ENCODE measurements around the gene CAMK2A. TPM values are rescaled to one million over a fixed set of nuclear protein-coding genes. Genes with fewer than 3 reads are reported as not detected.
A peak's percentile ranks its signal among the peaks of the same experiment; 100 is the strongest.

The CAMK2A gene
- total RNA-seq, 1 experiment from 2014 or later, result 0.13 TPM

DNA sequence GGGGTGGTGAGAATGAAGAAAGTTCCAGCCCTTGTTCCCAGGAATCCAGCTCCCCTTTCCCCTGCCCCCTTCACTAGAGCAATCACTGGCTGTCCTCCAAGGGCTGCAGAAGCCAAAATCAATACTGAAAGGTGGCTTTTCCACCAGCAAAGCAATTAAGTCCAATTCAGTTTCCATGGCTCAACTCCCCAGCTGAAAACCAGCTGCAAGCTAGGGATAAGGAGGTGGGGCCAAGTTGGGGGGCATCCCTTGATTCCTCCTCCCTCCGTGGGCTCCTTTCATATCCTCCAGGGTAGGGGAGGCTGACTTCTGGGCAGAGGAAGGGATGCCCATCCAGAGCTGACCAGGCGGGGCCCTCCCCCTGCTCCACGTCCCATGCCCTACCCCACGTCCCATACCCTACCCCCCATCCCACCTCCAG, 22.7 kb downstream of the CAMK2A start:
- H2AFZ ChIP-seq, result no peak overlapping the region
- no peak overlapping the region for H3K4me3 ChIP-seq
- ChIA-PET CTCF (interaction anchor here (0.7 kb wide), 1 partner anchor 81 kb away, joined by 4 read pairs; no protein-coding TSS in a partner anchor), POLR2A (ENCODE audit: unreplicated experiment) (no interaction called here)
- H3K27ac ChIP-seq, result no peak overlapping the region
- H3K4me2 ChIP-seq, result no peak overlapping the region
- no peaks in the 10 kb centered on the region for H3K79me2 ChIP-seq (ENCODE audit: low read depth)
- H3K9me3 ChIP-seq (ENCODE audit: insufficient read depth, low read depth), result no peaks in the 10 kb centered on the region
- no TSS peak for BruUV-seq (replicated peaks)
- no peaks in the 10 kb centered on the region for H4K20me1 ChIP-seq (ENCODE audit: insufficient read depth)
- peaks cover 16% of the 10 kb centered on the region; the same call in 1 of the 2 replicates for H3F3A ChIP-seq (ENCODE audit: insufficient read depth, low read depth)
- no peak for DNase-seq
- no peaks in the 10 kb centered on the region for H3K9me2 ChIP-seq (ENCODE audit: insufficient read depth)
- no peaks in the 10 kb centered on the region for H3K36me3 ChIP-seq (ENCODE audit: low read depth)
- TF ChIP-seq, protein P1, sequence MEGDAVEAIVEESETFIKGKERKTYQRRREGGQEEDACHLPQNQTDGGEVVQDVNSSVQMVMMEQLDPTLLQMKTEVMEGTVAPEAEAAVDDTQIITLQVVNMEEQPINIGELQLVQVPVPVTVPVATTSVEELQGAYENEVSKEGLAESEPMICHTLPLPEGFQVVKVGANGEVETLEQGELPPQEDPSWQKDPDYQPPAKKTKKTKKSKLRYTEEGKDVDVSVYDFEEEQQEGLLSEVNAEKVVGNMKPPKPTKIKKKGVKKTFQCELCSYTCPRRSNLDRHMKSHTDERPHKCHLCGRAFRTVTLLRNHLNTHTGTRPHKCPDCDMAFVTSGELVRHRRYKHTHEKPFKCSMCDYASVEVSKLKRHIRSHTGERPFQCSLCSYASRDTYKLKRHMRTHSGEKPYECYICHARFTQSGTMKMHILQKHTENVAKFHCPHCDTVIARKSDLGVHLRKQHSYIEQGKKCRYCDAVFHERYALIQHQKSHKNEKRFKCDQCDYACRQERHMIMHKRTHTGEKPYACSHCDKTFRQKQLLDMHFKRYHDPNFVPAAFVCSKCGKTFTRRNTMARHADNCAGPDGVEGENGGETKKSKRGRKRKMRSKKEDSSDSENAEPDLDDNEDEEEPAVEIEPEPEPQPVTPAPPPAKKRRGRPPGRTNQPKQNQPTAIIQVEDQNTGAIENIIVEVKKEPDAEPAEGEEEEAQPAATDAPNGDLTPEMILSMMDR (conservative IDR thresholded peaks at IDR 0.05), result no peak
- TF ChIP-seq EZH2 (IDR thresholded peaks at IDR 0.05; ENCODE audit: low read depth), result no peak
- peaks cover 27% of the 10 kb centered on the region for H3K4me1 ChIP-seq (replicated peaks; ENCODE audit: insufficient read depth)
- no peaks in the 10 kb centered on the region for H3K27me3 ChIP-seq (ENCODE audit: insufficient read depth, low read depth)
- intact Hi-C loops (cut with micrococcal nuclease; ENCODE audit: unreplicated experiment), result no loop called here

- H3K36me3 ChIP-seq (ENCODE audit: low read depth), result no peaks in the 10 kb centered on the region
- no peak overlapping the region for H3K27ac ChIP-seq
- H4K20me1 ChIP-seq (ENCODE audit: insufficient read depth), result no peaks in the 10 kb centered on the region
- POLR2A ChIA-PET (ENCODE audit: unreplicated experiment), result no interaction called here
- peaks cover 16% of the 10 kb centered on the region; the same call in 1 of the 2 replicates for H3F3A ChIP-seq (ENCODE audit: insufficient read depth, low read depth)
- no peak for DNase-seq
- H3K27me3 ChIP-seq (ENCODE audit: insufficient read depth, low read depth), result no peaks in the 10 kb centered on the region
- peaks cover 37% of the 10 kb centered on the region for H3K4me1 ChIP-seq (replicated peaks; ENCODE audit: insufficient read depth)
- no peaks in the 10 kb centered on the region for H3K9me2 ChIP-seq (ENCODE audit: insufficient read depth)
- H3K79me2 ChIP-seq (ENCODE audit: low read depth), result no peaks in the 10 kb centered on the region
- no peak overlapping the region for H3K4me3 ChIP-seq
- H3K9me3 ChIP-seq (ENCODE audit: insufficient read depth, low read depth), result no peaks in the 10 kb centered on the region
- no peak for TF ChIP-seq EZH2 (IDR thresholded peaks at IDR 0.05; ENCODE audit: low read depth)
- TF ChIP-seq, protein P1 (conservative IDR thresholded peaks at IDR 0.05), result no peak
- no TSS peak for BruUV-seq (replicated peaks)
- H3K4me2 ChIP-seq, result no peak overlapping the region
- H2AFZ ChIP-seq, result no peak overlapping the region
- CTCF ChIA-PET, result interaction anchor here (0.6 to 0.7 kb wide), 2 partner anchors 46 to 82 kb away, joined by 4 to 5 read pairs; no protein-coding TSS in a partner anchor
- intact Hi-C loops (cut with micrococcal nuclease; ENCODE audit: unreplicated experiment), result no loop called here
Measured at GRCh38 chr5:150265870-150266383, 23.6 kb downstream of the CAMK2A start.

GRCh38 chr5:150264667-150265603, 24.6 kb downstream of the CAMK2A start:
- H3K79me2 ChIP-seq (ENCODE audit: low read depth), result no peaks in the 10 kb centered on the region
- no peak overlapping the region for H2AFZ ChIP-seq
- BruUV-seq (replicated peaks), result no TSS peak
- H3K27ac ChIP-seq, result peak overlapping the region; percentile 25; the same call in 1 of the 2 replicates
- no peaks in the 10 kb centered on the region for H3K9me2 ChIP-seq (ENCODE audit: insufficient read depth)
- H3K4me3 ChIP-seq, result no peak overlapping the region
- H3K9me3 ChIP-seq (ENCODE audit: insufficient read depth, low read depth), result no peaks in the 10 kb centered on the region
- no peaks in the 10 kb centered on the region for H3K36me3 ChIP-seq (ENCODE audit: low read depth)
- DNase-seq, result no peak
- peaks cover 38% of the 10 kb centered on the region for H3K4me1 ChIP-seq (replicated peaks; ENCODE audit: insufficient read depth)
- CTCF ChIA-PET, result no interaction called here
- no peaks in the 10 kb centered on the region for H4K20me1 ChIP-seq (ENCODE audit: insufficient read depth)
- H3K4me2 ChIP-seq, result peak overlapping the region; percentile 62; the same call in 1 of the 2 replicates
- intact Hi-C loops (cut with micrococcal nuclease; ENCODE audit: unreplicated experiment), result loop anchor here (5.0 kb wide), 1 partner anchor 57 kb away; no protein-coding TSS in a partner anchor
- H3K27me3 ChIP-seq (ENCODE audit: insufficient read depth, low read depth), result no peaks in the 10 kb centered on the region
- POLR2A ChIA-PET (ENCODE audit: unreplicated experiment), result no interaction called here
- TF ChIP-seq EZH2 (IDR thresholded peaks at IDR 0.05; ENCODE audit: low read depth), result no peak
- TF ChIP-seq, protein P1 (conservative IDR thresholded peaks at IDR 0.05), result no peak
- H3F3A ChIP-seq (ENCODE audit: insufficient read depth, low read depth), result peaks cover 16% of the 10 kb centered on the region; the same call in 1 of the 2 replicates
